Measurements from ENCODE around the gene ALDH4A1.

- TF ChIP-seq CTCF (conservative IDR thresholded peaks at IDR 0.05; ENCODE audit: low read depth, low read length) (no peak), EZH2phosphoT487 (IDR thresholded peaks at IDR 0.05; ENCODE audit: borderline replicate concordance, low read length) (no peak)
These were observed at the start of gene ALDH4A1 for GRCh38 chr1:18902523-18903290.
